ENCODE measurements around the gene CCDC91.
"Not testable (repeated sequence)": the region's sequence is repeated elsewhere in the genome, so short reads cannot be mapped to it uniquely, and the experiment has no call there.

The CCDC91 gene

DNA sequence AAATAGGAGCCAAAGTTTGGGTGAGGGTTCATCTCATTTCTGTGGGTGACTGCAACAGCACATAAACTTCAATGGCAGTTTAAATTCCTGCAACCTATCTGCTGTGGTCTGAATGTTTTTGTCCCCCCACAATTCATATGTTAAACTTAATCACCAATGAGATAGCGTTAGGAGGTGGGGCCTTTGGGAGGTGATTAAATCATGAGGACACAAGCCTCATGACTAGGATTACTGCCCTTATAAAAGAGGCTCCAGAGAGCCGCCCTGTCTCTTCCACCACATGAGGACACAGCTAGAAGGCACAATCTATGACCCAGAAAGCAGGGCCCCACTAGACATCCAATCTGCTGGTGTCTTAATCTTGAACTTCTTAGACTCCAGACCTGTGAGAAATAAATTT is 3.8 kb upstream of the CCDC91 start:
- no peak for DNase-seq

DNA sequence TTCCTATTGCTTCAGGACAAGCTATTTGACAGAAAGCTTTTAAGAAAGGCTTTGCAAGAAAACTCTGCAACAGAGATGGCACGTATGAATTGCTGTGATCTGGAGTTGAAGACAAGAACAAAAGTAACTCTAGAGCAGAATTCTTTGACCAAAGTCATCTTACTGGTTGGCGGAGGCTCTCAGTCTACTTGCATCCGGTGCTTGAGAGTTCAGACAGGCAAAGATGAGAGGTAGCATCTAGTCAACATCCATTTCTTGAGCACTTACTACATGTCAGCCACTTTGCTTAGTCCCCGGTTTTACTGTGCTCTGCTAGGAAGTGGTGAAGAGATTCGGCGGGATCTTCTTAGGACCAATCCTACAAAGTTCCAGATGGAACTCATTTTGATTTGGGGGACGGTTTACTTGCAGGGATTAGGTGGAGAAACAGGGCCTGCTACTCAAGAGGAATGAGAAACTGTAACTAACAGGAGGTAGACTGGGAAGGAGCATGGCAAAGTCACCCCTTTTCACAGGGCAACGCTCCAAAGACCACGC is 404 bp upstream of the CCDC91 start:
- DNase-seq = peak; percentile 29

DNA sequence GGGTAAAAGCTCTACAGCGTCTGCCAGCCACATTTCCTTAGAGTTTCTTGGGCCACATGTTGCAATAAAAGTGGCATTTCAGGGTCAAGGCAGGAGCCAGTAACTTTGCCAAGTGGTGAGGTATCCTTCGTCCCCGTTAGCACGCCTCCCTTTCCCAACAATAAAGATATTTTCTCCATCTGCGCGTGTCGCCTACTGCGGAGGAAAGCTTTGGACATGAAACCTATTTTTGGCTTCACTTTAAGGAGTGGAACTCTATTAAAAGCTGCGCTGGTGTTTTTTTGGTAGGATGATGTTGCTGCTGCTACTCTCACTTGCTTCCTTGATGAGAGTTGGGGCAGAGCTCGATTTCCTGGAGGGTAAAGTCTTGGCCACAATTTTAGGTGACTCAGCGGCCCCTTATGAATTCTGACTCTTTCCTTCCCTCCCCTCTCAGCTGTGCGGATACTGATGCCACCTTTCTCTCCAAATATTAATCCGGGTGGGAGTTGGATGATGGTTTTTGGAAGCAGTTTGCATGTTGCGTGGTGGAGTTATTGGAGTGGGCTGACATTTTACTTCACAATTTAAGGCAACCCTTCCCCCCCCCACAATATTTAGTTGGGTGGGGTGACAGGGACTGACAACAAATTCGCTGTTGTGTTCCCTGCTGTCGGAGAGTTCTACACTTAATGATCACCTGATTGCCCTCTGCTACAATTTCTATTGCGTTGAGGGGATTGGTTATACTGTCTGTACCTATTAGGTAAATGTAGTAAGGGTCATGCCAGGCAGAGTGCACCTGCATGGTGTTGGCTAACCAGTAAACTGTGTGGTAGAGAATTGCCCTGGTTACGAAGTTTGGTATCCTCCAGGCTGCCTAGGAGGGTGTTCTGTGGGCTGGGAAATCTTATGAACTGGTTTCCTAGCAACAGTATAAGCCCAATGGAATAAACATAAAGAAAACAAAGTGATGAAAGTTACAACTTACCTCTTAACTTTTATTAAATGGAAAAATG is 1.1 kb downstream of the CCDC91 start:
- no peak for DNase-seq

DNA sequence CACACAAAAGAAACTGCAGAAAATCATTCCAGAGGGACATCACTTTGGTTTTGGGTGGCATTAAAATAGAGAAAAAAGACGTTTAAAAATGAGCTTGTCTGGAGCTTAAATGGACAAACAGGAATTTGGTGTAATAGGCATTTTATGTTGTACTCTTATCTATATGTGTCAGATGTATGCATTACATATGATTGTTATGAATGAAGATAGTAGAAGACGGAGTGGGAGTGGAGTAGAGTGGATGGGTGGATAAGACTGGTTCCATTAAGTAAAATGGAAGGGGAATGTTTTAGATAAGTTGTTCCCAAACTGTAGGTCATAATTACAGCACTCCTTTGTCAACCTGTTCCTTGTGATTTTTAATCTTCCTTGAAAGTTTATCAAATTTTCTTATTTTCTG is 1.9 kb downstream of the CCDC91 start:
- no peak for DNase-seq

DNA sequence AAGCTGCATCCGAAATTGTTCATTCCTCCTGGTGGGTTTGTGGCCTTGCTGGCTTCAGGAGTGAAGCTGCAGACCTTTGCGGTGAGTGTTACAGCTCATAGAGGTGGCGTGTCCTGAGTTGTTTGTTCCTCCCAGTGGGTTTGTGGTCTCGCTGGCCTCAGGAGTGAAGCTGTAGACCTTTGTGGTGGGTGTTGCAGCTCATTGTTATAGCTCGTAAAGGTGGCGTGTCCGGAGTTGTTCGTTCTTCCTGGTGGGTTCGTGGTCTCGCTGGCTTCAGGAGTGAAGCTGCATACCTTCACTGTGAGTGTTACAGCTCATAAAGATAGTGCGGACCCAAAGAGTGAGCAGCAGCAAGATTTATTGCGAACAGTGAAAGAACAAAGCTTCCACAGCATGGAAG is 4.4 kb downstream of the CCDC91 start:
- not testable (repeated sequence) for DNase-seq

DNA sequence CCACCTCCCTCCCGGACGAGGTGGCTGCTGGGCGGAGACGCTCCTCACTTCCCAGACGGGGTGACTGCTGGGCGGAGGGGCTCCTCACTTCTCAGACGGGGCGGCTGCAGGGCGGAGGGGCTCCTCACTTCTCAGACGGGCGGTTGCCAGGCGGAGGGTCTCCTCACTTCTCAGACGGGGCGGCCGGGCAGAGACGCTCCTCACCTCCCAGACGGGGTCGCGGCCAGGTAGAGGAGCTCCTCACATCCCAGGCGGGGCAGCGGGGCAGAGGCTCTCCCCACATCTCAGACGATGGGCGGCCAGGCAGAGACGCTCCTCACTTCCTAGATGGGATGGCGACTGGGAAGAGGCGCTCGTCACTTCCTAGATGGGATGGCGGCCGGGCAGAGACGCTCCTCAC is 10.9 kb downstream of the CCDC91 start:
- not testable (repeated sequence) for DNase-seq

DNA sequence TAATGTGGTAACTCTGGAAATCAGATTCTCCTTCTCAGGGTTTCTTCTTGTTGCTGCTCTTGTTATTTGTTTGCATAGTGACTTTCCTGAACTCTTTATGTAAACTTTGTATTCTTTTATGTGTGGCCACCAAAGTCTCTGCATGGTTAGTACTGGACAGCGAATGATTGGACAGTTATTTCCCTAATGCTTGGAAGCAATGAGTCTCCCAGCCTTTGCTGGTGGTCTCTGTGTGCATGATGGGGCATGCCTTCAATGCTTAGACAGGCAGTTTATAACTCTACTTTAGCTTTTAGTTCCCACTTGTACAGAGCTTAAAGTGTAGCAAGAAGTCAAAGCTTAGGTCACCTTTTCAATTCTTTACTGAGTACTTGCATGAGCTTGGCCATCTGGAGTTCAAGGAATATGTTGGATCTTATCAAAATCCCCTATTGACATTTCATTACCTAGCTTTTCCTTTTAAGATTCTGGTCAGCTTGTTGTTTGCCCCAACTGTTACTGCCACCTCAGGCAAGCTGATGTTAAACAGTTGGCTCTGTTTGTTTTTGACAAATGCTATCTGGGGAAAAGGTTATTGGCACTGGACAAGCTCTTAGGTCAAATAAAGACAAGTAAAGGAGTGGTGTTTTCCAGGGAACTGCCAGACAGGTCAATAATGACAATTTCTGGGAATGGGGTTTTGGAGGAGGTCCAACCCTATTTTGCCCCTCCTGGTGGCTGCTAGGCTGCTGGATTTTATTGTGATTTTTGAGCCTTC is 12.3 kb downstream of the CCDC91 start:
- DNase-seq = no peak

DNA sequence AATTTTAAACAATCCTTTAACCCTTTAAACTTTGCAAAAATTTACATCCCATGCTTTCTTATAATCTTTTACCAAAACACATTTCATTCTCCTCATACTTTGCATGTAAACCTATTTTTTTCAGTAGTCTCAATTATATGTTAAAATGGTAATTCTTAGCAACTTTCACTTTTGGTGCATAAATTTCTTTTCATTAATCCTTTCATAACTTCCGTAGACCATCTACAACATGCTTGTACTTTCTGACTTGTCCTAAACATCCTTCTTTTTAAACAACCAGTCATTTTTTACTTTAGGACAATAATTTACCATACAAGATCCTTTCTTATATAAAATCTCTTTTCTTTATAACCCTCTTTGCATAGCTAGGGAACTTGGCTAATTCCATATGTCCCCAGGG is 19.5 kb downstream of the CCDC91 start:
- DNase-seq = peak; percentile 9

DNA sequence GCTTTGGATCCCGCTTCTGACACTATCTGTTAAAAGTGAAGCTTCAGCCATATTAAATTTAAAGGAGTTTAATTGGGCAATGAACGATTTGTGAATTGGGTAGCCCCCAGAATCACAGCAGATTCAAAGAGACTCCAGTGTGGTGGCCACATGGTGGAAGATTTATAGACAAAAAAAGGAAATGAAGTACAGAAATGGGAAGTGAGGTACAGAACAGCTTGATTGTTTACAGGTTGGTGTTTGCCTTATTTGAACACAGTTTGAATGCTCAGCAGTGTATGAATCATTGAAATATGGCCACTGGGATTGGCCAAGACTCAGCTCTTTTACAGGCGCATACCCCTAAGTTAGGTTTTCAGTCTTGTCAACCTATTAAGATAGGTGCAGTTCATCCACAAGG is 21.9 kb downstream of the CCDC91 start:
- DNase-seq = no peak

DNA sequence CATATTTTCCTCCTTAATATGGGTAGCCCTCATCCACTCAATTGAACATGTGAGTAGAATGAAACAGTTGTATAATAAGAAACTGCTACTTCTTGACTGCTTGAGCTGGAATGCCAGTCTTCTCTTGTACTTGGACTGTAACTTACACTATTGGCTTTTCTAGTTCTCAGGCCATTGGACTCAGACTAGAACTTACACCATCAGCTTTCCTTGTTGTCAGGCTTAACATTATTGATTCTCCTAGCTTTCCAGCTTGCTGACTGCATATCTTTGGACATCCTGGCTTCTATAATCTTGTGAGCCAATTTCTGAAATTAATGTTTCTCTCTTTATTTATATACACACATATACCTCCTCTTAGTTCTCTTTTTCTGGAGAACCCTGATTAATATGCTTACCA is 24.8 kb downstream of the CCDC91 start:
- no peak for DNase-seq

DNA sequence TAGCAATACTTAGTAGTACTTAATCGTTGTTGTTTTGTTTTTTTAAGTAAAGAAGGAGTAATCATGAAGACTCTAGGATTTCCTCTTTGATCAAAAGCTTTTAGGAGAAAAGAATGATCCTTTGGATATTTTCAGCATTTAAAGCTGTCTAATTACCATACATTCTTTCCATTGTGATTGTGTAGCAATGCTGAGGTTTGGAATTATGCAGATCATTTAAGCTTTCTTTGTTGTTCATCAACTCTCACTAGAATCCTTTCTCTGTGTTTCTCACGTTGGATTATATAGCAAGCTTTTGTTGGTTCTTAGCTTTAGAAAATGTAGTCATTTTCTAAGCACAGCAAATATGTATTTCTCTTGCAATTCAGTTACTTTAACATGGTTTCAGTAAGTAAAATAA is 25.8 kb downstream of the CCDC91 start:
- DNase-seq = no peak

DNA sequence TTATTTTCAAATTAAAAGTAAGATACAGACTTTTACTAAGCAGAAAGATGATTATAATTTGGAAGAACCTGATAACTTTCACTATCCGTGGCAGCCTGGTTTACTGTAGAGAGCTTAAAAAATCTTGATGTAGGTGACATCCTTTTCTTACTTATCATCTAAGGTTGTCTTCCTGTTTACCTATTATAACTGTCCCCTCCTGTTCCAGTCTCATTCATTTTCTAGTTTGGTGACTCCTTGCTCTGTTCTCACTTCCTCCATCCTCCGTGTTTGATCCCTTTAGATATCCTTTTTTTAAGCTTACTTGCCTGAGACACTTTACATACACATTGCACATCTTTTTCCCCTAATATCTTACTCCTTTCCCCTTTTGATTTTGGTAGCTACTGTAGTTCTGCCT is 27.5 kb downstream of the CCDC91 start:
- no peak for DNase-seq

DNA sequence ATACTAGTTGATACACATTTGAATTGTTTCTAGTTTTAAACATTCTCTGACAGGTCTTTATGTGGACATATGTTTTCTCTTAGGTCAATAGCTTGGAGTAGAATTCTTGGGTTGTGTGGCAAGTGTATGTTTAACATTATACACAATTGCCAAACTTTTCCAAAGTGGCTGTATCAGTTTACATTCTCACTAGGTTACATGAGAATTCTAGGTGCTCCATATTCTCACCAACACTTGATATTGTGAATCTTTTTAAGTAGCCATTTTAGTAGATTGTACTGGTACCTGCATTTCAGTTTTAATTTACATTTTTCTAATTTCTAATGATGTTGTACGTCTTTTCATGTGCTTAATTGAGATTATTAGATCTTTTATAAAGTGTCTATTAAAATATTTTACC is 28.6 kb downstream of the CCDC91 start:
- no peak for DNase-seq

DNA sequence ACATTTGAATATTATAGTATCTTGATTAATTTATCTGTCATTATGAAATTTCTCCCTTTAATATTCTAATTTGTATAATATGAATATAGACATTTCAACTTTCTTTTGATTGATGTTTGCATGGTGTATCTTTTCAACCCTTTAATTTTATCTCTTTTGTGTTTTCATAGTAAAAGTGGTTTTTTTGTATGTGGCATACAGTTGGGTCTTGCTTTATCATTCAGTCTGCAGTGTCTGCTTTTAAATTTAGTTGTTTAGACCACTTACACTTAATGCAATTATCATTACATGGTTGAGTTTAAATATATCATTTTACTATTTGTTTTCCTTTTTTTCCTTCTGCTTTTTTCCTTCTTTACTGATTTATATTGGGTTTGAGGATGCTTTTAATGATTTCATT is 29.6 kb downstream of the CCDC91 start:
- no peak for DNase-seq

DNA sequence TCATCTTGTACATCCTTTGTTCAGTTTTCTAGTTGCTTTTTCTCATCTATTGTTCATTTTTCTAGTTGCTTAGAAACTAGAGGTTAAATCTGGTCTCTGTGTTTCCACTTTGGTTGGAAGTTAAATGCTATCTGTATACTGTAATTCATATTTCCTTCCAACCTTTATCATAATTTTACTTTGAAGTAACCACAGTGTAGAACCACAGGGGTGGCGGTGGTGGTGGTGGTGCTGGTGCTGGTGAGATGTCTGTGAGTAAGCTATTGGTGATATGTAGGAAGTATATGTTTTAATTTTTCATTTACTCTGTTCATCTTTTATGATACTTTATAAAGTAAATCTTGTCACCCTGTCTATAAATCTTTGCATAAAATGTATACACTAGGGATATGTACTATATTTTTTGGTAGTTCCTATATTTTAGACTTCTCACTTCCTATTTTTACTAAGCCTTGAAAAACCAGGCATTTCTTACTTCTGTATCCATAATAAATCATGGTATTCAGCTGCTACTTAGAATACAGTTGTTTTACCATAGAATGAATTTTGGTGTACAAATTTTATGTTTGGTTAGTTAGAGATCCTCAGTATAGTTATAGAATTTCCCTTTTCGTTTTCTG is 31.9 kb downstream of the CCDC91 start:
- no peak for DNase-seq

DNA sequence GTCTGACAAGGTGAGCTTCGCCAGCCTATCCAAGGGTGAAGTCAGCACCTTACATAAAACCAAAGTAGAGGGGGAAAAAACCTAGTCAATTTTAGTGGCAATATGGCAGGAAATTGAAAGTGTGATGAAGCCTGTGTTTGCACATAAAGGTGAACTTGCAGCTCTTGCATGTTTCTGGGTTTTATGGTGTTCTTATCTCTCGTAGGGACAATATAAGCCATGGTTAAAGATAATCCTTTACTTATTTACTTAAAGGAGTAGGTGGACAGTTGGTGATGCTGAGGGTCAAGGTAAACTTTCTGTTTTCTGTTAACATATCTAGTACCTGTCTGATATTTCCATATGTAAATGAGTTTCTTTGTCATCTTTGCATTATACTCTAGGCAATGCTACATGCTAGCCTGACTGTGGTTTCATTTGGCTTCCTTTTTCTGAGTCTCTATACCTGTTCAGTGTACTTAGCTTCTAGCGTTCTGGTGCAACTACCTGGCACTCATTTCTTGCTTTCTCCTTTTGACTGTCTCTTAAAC is 32.8 kb downstream of the CCDC91 start:
- DNase-seq = no peak

DNA sequence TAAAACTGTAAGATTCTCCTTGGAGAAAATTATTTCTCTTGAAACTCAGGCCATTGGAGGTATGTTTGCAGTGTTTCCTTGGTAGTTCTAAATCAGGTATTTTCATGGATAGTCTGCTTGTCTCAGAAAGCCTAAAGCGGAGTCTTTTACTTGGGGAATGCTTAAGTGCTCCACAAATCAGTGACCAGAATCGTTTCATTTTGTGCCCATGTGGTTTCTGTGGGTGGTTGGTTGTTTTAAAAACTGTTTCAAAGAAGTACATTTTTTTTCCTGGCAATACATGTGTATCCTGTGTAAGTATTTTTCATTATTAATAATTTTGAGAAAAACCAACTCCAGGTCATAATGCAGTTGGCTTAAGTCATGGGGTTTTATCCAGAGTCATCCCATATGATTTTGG is 33.6 kb downstream of the CCDC91 start:
- no peak for DNase-seq

DNA sequence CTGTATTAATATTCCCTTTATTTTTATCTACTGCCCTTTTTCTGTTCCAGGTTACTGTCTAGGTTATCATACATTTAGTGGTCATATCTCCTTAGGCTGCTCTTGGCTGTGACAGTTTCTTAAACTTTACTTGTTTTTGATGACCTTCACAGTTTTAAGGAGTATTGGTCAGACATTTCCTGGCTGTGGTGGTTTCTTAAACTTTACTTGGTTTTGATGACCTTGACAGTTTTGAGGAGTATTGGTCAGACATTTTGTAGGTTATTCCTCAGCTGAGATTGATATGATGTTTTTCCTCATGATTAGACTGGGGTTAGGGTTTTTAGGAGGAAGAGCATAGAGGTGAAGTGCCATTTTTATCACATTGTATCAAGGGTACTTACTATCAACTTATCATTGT is 36.4 kb downstream of the CCDC91 start:
- DNase-seq = no peak

DNA sequence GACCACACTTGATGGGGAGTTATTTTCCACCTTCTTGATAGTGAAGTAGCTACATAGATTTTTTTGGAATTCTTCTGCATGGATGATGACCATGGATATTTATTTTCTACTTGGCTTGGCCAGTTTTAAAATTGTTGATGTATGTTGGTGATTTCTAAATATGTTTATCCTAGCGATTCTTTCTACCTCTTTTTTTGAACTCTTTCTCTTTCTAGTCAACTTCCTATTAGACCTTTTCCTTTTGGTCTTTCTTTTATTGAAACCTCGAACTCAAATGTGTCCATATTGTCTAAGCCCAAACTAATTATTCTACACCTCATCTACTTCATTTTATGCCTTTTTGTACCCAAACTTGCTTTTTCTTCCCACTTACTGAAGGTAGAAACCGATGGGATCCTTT is 37.0 kb downstream of the CCDC91 start:
- no peak for DNase-seq

DNA sequence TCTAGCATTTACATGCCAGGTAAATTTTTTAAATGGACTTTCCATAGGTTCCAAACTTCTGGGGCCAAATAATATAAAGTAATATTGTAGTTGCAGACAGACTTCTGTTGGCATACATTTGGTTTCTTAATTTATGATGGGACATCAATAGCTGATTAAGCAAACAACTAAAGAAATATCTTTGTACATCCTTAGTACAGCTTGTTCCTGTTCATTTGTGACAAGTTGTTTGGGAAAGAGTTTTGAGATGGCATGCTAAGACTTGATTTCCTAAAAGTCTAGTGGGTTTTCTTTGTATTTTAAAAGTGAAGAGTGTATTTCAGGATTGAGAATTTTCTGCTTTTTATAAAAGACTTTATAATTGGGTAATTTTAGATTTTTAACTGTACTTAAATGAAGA is 41.0 kb downstream of the CCDC91 start:
- DNase-seq = no peak

DNA sequence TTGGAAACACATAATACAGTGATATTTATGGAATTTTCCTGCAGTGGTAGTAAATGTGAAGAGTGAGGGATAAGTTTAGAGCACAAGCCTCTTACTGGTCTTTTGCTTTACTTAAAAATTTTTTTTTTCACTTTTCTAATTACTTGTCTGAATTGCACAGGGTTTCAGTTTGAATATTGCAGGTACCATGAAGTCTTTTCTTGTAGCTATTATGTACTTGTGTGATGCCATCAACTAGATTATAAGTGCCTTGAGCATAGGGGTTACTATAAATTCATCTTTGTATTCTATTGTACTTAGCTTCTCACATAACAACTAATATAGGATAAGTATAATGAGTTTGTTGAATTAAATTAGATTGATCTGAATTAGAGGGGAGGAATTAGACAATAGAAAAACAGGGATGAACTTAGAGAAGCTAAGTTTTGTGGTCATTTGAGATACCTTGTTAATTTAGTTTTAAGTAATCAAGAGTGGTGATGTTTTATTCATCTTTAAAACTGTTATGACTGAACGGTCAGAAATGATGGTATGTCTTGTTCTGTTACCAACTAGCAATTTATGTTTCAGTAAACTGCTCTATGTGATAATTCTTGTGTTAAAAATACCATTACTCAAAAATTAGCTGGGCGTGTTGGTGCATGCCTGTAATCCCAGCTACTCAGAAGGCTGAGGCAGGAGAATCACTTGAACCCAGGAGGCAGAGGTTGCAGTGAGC is 42.1 kb downstream of the CCDC91 start:
- DNase-seq = no peak

DNA sequence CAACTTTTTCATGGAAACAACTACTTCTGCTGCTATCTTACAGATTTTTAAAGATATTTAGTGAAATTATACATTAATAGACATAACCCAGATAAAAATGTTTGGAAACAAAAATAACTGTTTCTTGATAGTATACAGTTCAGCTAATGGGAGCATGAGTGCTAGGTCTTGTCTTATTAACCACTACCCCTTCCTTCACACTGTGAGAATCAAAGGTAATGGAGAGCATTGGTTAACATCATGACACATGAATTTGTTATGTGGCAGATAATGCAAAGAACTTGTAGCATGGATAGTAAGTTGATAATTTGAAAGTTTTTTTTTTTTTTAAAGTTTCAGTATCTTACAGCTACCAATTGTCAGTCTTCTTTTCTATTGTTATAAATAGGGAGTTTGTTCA is 44.2 kb downstream of the CCDC91 start:
- no peak for DNase-seq

DNA sequence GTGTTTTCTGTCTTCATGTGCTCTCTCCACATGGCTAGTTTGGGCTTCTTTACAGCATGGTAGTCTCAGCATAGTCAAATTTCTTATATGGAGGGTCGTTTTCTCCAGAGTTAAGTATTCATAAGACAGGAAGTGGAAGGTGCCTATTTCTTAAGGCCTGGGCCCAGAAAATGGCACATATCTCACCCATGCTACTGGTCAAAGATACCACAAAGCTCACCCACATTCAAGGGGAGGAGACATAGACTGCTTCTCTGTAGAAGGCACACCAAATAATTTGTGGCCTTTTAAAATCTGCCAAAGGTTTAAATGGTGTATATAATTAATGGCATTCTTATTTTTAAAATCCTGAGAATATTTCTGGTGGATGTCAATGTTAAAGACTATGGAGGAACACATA is 44.8 kb downstream of the CCDC91 start:
- no peak for DNase-seq
